ENCODE data around the gene GRIK4. TPM values are rescaled to one million over a fixed set of nuclear protein-coding genes. Genes with fewer than 3 reads are reported as not detected.

GRIK4 gene
- total RNA-seq, 2 experiments from 2014 or later: 0.06 TPM; not detected in 1

GRCh38 chr11:120995184-120995583 is 483.6 kb downstream of the GRIK4 start:
- Histone ChIP-seq H3K27ac (ENCODE audit: low read depth, low read length, poor library complexity, severe bottlenecking) (no peak overlapping the region), H3K9me2 (ENCODE audit: insufficient read depth, low read length) (no peaks in the 10 kb centered on the region), H3K4me3 (ENCODE audit: low read depth, low read length, poor library complexity, severe bottlenecking) (no peak overlapping the region), H3K4me2 (ENCODE audit: low read length) (no peak overlapping the region), H4K20me1 (ENCODE audit: insufficient read depth, low read length) (no peaks in the 10 kb centered on the region), H2AFZ (ENCODE audit: low read length) (no peak overlapping the region), H3K36me3 (ENCODE audit: insufficient read depth, low read length) (no peaks in the 10 kb centered on the region), H3K4me1 (ENCODE audit: insufficient read depth, low read length, poor library complexity, severe bottlenecking) (no peaks in the 10 kb centered on the region), H3K9me3 (ENCODE audit: low read length) (no peaks in the 10 kb centered on the region), H3K79me2 (ENCODE audit: insufficient read depth, low read depth, low read length) (no peaks in the 10 kb centered on the region)
- POLR2A ChIA-PET: no interaction called here
- intact Hi-C loops (cut with micrococcal nuclease; ENCODE audit: unreplicated experiment): no loop called here
- BruUV-seq (replicated peaks): no TSS peak
- DNase-seq (ENCODE audit: low spot score): no peak
- TF ChIP-seq EZH2phosphoT487 (IDR thresholded peaks at IDR 0.05; ENCODE audit: borderline replicate concordance, low read depth, low read length): no peak
- no peak for TF ChIP-seq CTCF (conservative IDR thresholded peaks at IDR 0.05; ENCODE audit: low read length)
- CTCF ChIA-PET (ENCODE audit: unreplicated experiment): no interaction called here

- no peak for DNase-seq (ENCODE audit: low spot score)
- Histone ChIP-seq H3K4me3 (ENCODE audit: low read depth, low read length, poor library complexity, severe bottlenecking) (no peak overlapping the region), H3K36me3 (ENCODE audit: insufficient read depth, low read length) (no peaks in the 10 kb centered on the region), H3K4me2 (ENCODE audit: low read length) (no peak overlapping the region), H4K20me1 (ENCODE audit: insufficient read depth, low read length) (no peaks in the 10 kb centered on the region), H3K27ac (ENCODE audit: low read depth, low read length, poor library complexity, severe bottlenecking) (no peak overlapping the region), H3K79me2 (ENCODE audit: insufficient read depth, low read depth, low read length) (no peaks in the 10 kb centered on the region), H2AFZ (ENCODE audit: low read length) (no peak overlapping the region), H3K9me3 (ENCODE audit: low read length) (no peaks in the 10 kb centered on the region), H3K9me2 (ENCODE audit: insufficient read depth, low read length) (no peaks in the 10 kb centered on the region), H3K4me1 (ENCODE audit: insufficient read depth, low read length, poor library complexity, severe bottlenecking) (no peaks in the 10 kb centered on the region)
- POLR2A ChIA-PET: no interaction called here
- BruUV-seq (replicated peaks): no TSS peak
- intact Hi-C loops (cut with micrococcal nuclease; ENCODE audit: unreplicated experiment): no loop called here
- TF ChIP-seq CTCF (conservative IDR thresholded peaks at IDR 0.05; ENCODE audit: low read length): no peak
- TF ChIP-seq EZH2phosphoT487 (IDR thresholded peaks at IDR 0.05; ENCODE audit: borderline replicate concordance, low read depth, low read length): no peak
- CTCF ChIA-PET (ENCODE audit: unreplicated experiment): no interaction called here
Measured at GRCh38 chr11:120996973-120997372, 485.4 kb downstream of the GRIK4 start.

GRCh38 chr11:120998581-120998980 is 487.0 kb downstream of the GRIK4 start:
- no peak overlapping the region for H3K4me3 ChIP-seq (ENCODE audit: low read depth, low read length, poor library complexity, severe bottlenecking)
- CTCF ChIA-PET (ENCODE audit: unreplicated experiment): no interaction called here

More at GRCh38 chr11:120998581-120998980, 487.0 kb downstream of the GRIK4 start:
- Histone ChIP-seq H4K20me1 (ENCODE audit: insufficient read depth, low read length) (no peaks in the 10 kb centered on the region), H3K27ac (ENCODE audit: low read depth, low read length, poor library complexity, severe bottlenecking) (no peak overlapping the region), H3K4me2 (ENCODE audit: low read length) (no peak overlapping the region), H3K4me1 (ENCODE audit: insufficient read depth, low read length, poor library complexity, severe bottlenecking) (no peaks in the 10 kb centered on the region), H3K79me2 (ENCODE audit: insufficient read depth, low read depth, low read length) (no peaks in the 10 kb centered on the region), H3K9me3 (ENCODE audit: low read length) (no peaks in the 10 kb centered on the region), H2AFZ (ENCODE audit: low read length) (no peak overlapping the region), H3K36me3 (ENCODE audit: insufficient read depth, low read length) (no peaks in the 10 kb centered on the region), H3K9me2 (ENCODE audit: insufficient read depth, low read length) (no peaks in the 10 kb centered on the region)
- POLR2A ChIA-PET: interaction anchor here (0.5 kb wide), 1 partner anchor 234 kb away, joined by 3 read pairs; no protein-coding TSS in a partner anchor
- TF ChIP-seq EZH2phosphoT487 (IDR thresholded peaks at IDR 0.05; ENCODE audit: borderline replicate concordance, low read depth, low read length) (no peak), CTCF (conservative IDR thresholded peaks at IDR 0.05; ENCODE audit: low read length) (no peak)
- DNase-seq (ENCODE audit: low spot score): no peak
- no TSS peak for BruUV-seq (replicated peaks)
- intact Hi-C loops (cut with micrococcal nuclease; ENCODE audit: unreplicated experiment): no loop called here

Measured in OCI-LY7 (cell line).